Activated CD8-positive, alpha-beta memory T cell treated with anti-CD3 and anti-CD28 coated beads for 24 hours (primary cell): Measurements from ENCODE around the gene INO80E.
A peak's percentile ranks its signal among the peaks of the same experiment; 100 is the strongest.

Experiments
- DNase-seq: peaks from one replicate; pipeline ENCODE4 v3.0.0-alpha.2; 2020

The INO80E gene

DNA sequence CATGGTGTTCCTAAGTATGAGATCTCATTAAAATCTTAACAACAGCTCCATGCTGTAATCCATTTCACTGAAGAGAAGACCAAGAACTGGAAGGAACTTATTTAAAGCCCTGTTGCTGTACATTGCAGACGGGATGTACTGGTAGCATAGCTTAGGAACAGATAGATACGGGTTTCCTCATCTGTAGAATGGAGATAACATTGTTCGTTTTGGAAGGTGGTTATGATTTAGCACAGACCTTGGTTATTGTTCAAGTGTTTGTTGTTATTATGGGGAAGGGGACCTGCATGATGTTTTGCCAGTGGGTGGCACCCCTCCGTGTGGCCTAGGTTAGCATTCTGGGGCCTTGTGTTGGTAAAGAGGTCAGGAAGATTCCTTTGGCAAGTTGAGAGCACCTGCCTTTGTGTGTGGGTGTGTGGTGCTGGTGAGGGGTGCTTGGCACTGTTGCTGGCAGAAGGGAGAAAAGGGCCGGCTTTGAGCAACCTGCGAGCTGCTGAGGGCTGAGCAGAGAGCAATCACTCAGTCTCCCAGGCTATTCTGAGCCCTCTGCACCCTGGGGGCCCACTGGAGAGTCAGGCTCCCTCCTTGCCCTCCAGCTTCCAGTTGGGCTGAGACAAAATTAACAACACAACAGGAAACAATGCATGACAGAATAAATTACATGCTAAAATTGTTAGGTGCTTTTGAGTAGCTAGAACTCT lies 20.1 kb upstream of the INO80E start:
- no peak for DNase-seq

GRCh38 chr16:29977063-29977825 lies 18.8 kb upstream of the INO80E start:
- no peak for DNase-seq

DNA sequence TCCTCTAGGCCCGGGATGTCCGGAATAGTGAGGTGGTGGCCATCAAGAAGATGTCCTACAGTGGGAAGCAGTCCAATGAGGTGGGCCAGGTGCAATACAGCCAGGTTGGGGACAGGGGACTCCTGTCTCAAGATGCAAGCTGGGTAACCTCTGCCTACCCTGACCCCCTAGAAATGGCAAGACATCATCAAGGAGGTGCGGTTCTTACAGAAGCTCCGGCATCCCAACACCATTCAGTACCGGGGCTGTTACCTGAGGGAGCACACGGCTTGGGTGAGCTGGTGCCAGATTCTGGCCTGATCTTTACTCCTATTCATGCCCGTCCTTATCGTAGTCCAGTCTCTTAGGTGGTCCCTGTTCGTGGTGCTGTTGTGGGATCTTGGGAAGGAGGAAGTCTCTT lies 18.0 kb upstream of the INO80E start:
- DNase-seq: no peak

GRCh38 chr16:29978564-29979270 lies 17.3 kb upstream of the INO80E start:
- no peak for DNase-seq

- no peak for DNase-seq
Observed at GRCh38 chr16:29982560-29983419, 13.3 kb upstream of the INO80E start.

- no peak for DNase-seq
Observed at GRCh38 chr16:29983420-29984136, 12.5 kb upstream of the INO80E start.

GRCh38 chr16:29984137-29984763 lies 11.8 kb upstream of the INO80E start:
- DNase-seq: no peak

DNA sequence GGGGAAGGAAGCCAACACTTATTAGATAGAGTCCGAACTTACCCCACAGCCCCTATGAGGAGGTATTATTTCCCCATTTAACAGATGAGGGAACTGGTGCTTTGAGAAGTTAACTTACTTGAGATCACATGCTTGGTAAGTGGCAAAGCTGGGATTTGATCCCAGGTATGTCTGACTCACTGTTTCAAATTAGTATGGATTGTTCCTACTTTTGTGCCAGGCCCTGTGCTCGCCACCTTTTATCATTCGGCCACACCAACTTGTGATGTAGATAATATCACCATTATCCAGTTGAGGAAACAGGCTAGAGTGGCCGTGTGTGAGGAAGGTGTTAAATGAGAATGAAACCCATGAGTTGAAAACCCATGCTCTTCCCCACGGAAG lies 11.3 kb upstream of the INO80E start:
- no peak for DNase-seq

DNA sequence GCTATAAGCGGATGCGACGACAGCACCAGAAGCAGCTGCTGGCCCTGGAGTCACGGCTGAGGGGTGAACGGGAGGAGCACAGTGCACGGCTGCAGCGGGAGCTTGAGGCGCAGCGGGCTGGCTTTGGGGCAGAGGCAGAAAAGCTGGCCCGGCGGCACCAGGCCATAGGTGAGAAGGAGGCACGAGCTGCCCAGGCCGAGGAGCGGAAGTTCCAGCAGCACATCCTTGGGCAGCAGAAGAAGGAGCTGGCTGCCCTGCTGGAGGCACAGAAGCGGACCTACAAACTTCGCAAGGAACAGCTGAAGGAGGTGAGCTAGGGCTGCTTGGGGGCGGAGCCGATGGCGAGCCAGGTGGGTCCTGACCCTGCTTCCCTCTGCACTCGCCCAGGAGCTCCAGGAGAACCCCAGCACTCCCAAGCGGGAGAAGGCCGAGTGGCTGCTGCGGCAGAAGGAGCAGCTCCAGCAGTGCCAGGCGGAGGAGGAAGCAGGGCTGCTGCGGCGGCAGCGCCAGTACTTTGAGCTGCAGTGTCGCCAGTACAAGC lies 10.7 kb upstream of the INO80E start:
- no peak for DNase-seq

- no peak for DNase-seq
Observed at GRCh38 chr16:29986231-29986630, 9.8 kb upstream of the INO80E start.

GRCh38 chr16:29986931-29987330 lies 9.1 kb upstream of the INO80E start:
- no peak for DNase-seq

DNA sequence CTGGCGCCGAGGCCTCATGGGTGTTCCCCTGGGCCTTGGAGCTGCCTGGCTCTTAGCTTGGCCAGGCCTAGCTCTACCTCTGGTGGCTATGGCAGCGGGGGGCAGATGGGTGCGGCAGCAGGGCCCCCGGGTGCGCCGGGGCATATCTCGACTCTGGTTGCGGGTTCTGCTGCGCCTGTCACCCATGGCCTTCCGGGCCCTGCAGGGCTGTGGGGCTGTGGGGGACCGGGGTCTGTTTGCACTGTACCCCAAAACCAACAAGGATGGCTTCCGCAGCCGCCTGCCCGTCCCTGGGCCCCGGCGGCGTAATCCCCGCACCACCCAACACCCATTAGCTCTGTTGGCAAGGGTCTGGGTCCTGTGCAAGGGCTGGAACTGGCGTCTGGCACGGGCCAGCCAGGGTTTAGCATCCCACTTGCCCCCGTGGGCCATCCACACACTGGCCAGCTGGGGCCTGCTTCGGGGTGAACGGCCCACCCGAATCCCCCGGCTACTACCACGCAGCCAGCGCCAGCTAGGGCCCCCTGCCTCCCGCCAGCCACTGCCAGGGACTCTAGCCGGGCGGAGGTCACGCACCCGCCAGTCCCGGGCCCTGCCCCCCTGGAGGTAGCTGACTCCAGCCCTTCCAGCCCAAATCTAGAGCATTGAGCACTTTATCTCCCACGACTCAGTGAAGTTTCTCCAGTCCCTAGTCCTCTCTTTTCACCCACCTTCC lies 8.5 kb upstream of the INO80E start:
- DNase-seq: no peak

DNA sequence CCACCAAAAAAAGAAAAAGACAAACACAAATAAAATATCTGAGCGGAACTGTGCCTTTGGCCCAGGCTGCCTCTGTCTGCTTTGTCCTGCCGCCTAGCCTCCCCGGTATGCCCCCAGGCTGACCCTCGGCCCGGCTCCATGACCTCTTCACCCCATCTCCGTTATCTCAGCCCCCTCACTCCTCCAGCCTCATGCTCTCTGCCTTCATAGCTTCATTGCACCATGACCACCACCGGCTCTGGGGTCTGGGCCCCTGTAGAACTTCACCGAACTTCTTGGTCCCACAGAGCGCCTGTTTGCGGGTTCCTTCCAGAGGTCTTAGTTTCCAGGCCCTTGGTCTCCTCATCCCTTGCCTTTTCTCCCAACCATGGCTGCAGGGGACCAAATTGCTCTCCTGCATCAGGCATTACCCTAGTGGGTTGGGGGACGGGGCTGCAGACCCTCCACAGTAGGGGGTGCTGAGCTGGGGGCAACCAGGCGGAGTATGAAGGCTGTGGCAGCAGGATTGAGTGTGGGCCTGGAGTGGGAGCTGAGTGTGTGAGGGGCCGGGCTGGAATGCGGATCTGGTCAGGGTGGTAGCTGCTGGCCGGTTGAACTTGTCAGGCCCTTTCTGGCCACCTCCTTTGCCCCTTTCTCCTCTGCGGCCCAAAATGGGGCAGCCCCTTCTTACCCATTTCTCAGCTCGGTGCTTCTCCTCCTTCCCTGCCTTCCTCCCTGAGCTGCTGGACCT lies 7.5 kb upstream of the INO80E start:
- no peak for DNase-seq

GRCh38 chr16:29989111-29989858 lies 6.8 kb upstream of the INO80E start:
- no peak for DNase-seq

GRCh38 chr16:29990034-29990433 lies 6.0 kb upstream of the INO80E start:
- DNase-seq: no peak

- peak; percentile 52 for DNase-seq
Observed at GRCh38 chr16:29990883-29991570, 5.0 kb upstream of the INO80E start.

DNA sequence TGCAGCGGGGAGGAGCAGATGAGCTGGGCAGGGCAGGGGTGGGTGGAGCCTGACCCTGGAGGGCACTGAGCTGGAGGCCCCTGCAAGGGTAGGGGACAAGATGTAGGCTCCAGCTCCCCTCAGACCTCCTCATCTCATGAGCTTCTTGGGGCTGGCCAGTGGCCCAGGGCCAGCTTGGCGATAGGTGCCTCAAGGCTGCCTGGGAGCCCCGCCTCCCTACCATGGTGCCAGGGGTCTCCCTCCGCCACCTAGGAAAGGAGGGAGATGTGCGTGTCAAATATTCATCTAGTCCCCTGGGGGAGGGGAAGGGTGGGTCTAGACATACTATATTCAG lies 4.5 kb upstream of the INO80E start:
- peak; percentile 55 for DNase-seq

GRCh38 chr16:29992344-29992967 lies 3.6 kb upstream of the INO80E start:
- DNase-seq: no peak
